Transverse colon (tissue), 4 donors: ENCODE data around the gene INPP5K. TPM values are rescaled to one million over a fixed set of nuclear protein-coding genes. Genes with fewer than 3 reads are reported as not detected.
"Not testable (repeated sequence)": the region's sequence is repeated elsewhere in the genome, so short reads cannot be mapped to it uniquely, and the experiment has no call there.

Experiments used
- DNase-seq: peaks from one replicate; pipeline ENCODE4 v3.0.0-alpha.2; 2019
- H3K27ac ChIP-seq, 4 donors: fragments of 200-600 bp; sonication (generic); 2 replicates each; pipeline ENCODE4 v1.5.1; 2016 to 2018; ENCODE audit warnings: inconsistent platforms in 4 of 4
- H3K27me3 ChIP-seq: fragments of 200-600 bp; sonication (generic); 2 replicates; pipeline ENCODE4 v1.5.1; 2017; ENCODE audit warnings: inconsistent platforms
- H3K36me3 ChIP-seq, 4 donors: fragments of 200-600 bp; sonication (generic); 2 replicates each; pipeline ENCODE4 v1.5.1; 2017 to 2019; ENCODE audit warnings: inconsistent platforms in 4 of 4
- H3K4me1 ChIP-seq, 4 donors: fragments of 200-600 bp; sonication (generic); 2 replicates each; pipeline ENCODE4 v1.5.1; 2017 to 2020; ENCODE audit warnings: inconsistent platforms in 4 of 4
- H3K4me3 ChIP-seq, 4 donors: fragments of 200-600 bp; sonication (generic); 1 replicate in 1 of 4; 2 replicates in 3 of 4; pipeline versions ENCODE4 v1.5.1 to v1.6.1; 2017 to 2019; ENCODE audit warnings: inconsistent platforms in 4 of 4
- H3K9me3 ChIP-seq, 2 donors: fragments of 200-600 bp; sonication (generic); 2 replicates each; pipeline ENCODE4 v1.5.1; 2017 to 2019; ENCODE audit warnings: inconsistent platforms in 2 of 2
- EP300 ChIP-seq: sonication (generic); formaldehyde crosslinking; IDR thresholded peaks from one replicate; pipeline ENCODE4 v1.6.1; 2017; ENCODE audit warnings: antibody characterized with exemption, low read depth
- POLR2A ChIP-seq: fragments of 450-650 bp; IDR thresholded peaks from one replicate; pipeline ENCODE4 v1.6.1; 2016; ENCODE audit warnings: antibody characterized with exemption, mild to moderate bottlenecking, moderate library complexity
- POLR2AphosphoS5 ChIP-seq, 3 donors: sonication (generic); formaldehyde crosslinking; IDR thresholded peaks; one replicate each; pipeline ENCODE4 v1.6.1; 2016; ENCODE audit warnings: antibody characterized with exemption in 3 of 3
- WGBS, 2 donors: methylation state at CpG; one replicate each; pipeline ENCODE4 v1.1.5; 2018; ENCODE audit warnings: low coverage in 1 of 2; 5-methylcytosine and 5-hydroxymethylcytosine counted together
- in situ Hi-C, 4 donors: fragments of 200-750 bp; cut with MboI; loops; one replicate each; pipeline versions ENCODE4 v1.15.0 to v1.15.1; 2017; ENCODE audit warnings: low sequenced_read_pairs in 3 of 4, low pct_ligation_motif_present in 1 of 4, low pct_unique_long_range_greater_than_20kb in 1 of 4
- intact Hi-C: fragments of 100-400 bp; cut with DNase I; formaldehyde crosslinking; loops from one replicate; pipeline ENCODE4 v1.15.1; 2023; ENCODE audit warnings: low total_unique reads
- total RNA-seq, 4 donors: library from RNA; depleted of rRNA; stranded (reverse); fragments of >200 nt; gene quantifications; one replicate each; pipeline ENCODE4 v1.1.0, GENCODE V29; 2016
- TF ChIP-seq, protein P1 (sequence below), 5 experiments: fragments of 200-600 bp in 3 of 5; fragments of 450-650 bp in 2 of 5; sonication (generic) in 3 of 5; IDR thresholded peaks; 1 replicate in 2 of 5; 2 replicates in 3 of 5; pipeline ENCODE4 v1.5.1; 2016 to 2017; ENCODE audit warnings: antibody characterized with exemption in 5 of 5, inconsistent platforms in 3 of 5, mild to moderate bottlenecking in 2 of 5, moderate library complexity in 1 of 5

INPP5K gene
- total RNA-seq, 4 donors from 2014 or later, result 10.9 to 114 (median 81.9) TPM

DNA sequence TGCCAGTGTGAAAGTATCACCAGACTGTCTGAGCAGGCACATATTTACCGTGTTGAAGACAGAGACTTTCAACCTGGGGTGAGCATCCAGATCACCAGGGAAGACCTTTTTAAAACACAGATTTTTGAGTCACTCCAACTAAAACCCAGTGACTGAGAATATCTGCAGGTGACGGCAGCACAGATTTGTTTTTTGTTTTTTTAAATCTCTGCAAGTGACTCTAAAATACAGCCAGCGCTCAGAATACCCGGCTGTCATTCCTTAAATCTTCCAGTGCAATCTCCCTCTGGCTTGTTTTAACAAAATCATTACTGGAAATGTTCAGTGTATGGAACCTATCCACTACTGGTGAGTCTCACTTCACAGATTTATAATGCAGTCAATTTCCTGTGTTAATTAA, 19.3 kb upstream of the INPP5K start:
- WGBS, 2 donors, result 53 to 76% methylated on average over 3 to 4 of the region's 4 CpGs
- Histone ChIP-seq H3K4me1 (no peaks in the 10 kb centered on the region), H3K27me3 (no peaks in the 10 kb centered on the region), H3K27ac (no peak overlapping the region), H3K36me3 (peaks cover 0 to 66% (median 22%) of the 10 kb centered on the region in 4 donors), H3K4me3 (no peak overlapping the region), H3K9me3 (no peaks in the 10 kb centered on the region)
- no peak for DNase-seq
- intact Hi-C loops, result no loop called here
- TF ChIP-seq POLR2AphosphoS5 (IDR thresholded peaks at IDR 0.05) (no peak), EP300 (no peak), POLR2A (no peak)
- TF ChIP-seq, protein P1, sequence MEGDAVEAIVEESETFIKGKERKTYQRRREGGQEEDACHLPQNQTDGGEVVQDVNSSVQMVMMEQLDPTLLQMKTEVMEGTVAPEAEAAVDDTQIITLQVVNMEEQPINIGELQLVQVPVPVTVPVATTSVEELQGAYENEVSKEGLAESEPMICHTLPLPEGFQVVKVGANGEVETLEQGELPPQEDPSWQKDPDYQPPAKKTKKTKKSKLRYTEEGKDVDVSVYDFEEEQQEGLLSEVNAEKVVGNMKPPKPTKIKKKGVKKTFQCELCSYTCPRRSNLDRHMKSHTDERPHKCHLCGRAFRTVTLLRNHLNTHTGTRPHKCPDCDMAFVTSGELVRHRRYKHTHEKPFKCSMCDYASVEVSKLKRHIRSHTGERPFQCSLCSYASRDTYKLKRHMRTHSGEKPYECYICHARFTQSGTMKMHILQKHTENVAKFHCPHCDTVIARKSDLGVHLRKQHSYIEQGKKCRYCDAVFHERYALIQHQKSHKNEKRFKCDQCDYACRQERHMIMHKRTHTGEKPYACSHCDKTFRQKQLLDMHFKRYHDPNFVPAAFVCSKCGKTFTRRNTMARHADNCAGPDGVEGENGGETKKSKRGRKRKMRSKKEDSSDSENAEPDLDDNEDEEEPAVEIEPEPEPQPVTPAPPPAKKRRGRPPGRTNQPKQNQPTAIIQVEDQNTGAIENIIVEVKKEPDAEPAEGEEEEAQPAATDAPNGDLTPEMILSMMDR (IDR thresholded peaks at IDR 0.05), result no peak
- in situ Hi-C loops, result no loop called here

- Histone ChIP-seq H3K27ac (peak overlapping the region in 1 of 4 donors; percentile 9), H3K9me3 (no peaks in the 10 kb centered on the region), H3K36me3 (peaks cover 0 to 55% (median 27%) of the 10 kb centered on the region in 4 donors), H3K27me3 (no peaks in the 10 kb centered on the region), H3K4me3 (no peak overlapping the region), H3K4me1 (no peaks in the 10 kb centered on the region)
- DNase-seq, result no peak
- no peak for TF ChIP-seq POLR2A
- TF ChIP-seq, protein P1 (IDR thresholded peaks at IDR 0.05), result no peak
- TF ChIP-seq EP300, result no peak
- no peak for TF ChIP-seq POLR2AphosphoS5 (IDR thresholded peaks at IDR 0.05)
- in situ Hi-C loops (no loop called here), intact Hi-C loops (no loop called here)
- WGBS, 2 donors, result 78 to 87% methylated on average over 10 to 24 of the region's 24 CpGs
Observed at GRCh38 chr17:1533661-1534325, 17.4 kb upstream of the INPP5K start.

DNA sequence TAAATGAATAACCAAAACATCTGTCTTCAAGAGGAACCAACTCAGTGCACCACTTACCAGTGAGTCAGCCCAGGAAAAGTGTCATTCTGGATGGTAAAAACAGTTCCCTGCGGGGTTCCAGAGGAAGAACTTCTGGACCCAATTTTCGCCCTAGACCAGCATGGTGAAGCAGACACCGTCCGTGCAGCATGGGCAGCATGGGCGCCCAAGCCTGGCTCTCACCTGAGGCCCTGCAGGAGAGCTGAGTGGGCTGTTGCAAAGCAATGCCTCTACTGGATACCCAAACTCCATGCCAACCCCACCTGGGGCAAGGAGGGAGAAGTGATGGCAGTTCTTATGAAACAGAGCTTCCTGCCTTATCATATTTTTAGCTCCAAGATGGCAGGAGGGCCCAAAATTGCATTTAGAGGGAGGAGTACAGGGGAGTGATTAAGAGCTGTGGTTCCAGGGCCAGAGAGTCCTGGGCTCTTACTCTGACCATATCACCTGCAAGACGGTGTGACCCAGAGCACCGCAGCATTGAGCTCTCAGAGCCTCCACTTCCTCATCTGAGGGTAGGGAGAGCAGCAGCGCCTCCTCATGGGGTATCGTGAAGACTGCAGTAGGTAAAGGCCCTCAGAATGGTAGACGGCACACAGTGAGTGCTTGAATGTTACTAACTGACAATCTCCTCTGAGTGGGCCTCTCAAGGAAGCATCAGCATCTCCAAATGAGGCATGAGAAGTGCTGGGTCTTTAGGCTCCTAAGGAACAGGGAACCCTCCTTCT, 16.6 kb upstream of the INPP5K start:
- Histone ChIP-seq H3K27ac (peak overlapping the region in 1 of 4 donors; percentile 9), H3K36me3 (peaks cover 0 to 47% (median 23%) of the 10 kb centered on the region in 4 donors), H3K27me3 (no peaks in the 10 kb centered on the region), H3K9me3 (no peaks in the 10 kb centered on the region), H3K4me1 (no peaks in the 10 kb centered on the region), H3K4me3 (no peak overlapping the region)
- TF ChIP-seq, protein P1 (IDR thresholded peaks at IDR 0.05), result peak in 4 of 5 experiments; percentile 14 to 24 (median 20)
- TF ChIP-seq EP300, result no peak
- no peak for TF ChIP-seq POLR2A
- no peak for DNase-seq
- in situ Hi-C loops, result no loop called here
- 82 to 95% methylated on average over 4 to 10 of the region's 10 CpGs for WGBS, 2 donors
- intact Hi-C loops, result no loop called here

- Histone ChIP-seq H3K27ac (no peak overlapping the region), H3K9me3 (no peaks in the 10 kb centered on the region), H3K4me3 (no peak overlapping the region), H3K27me3 (no peaks in the 10 kb centered on the region), H3K36me3 (peaks cover 0 to 47% (median 26%) of the 10 kb centered on the region in 4 donors), H3K4me1 (no peaks in the 10 kb centered on the region)
- WGBS, 2 donors, result 34 to 45% methylated on average over 2 of the region's 2 CpGs
- in situ Hi-C loops (no loop called here), intact Hi-C loops (no loop called here)
- TF ChIP-seq POLR2A, result no peak
- TF ChIP-seq EP300, result no peak
- TF ChIP-seq, protein P1 (IDR thresholded peaks at IDR 0.05), result no peak
- TF ChIP-seq POLR2AphosphoS5 (IDR thresholded peaks at IDR 0.05), result no peak
- DNase-seq, result no peak
Observed at GRCh38 chr17:1529863-1530262, 13.5 kb upstream of the INPP5K start.

DNA sequence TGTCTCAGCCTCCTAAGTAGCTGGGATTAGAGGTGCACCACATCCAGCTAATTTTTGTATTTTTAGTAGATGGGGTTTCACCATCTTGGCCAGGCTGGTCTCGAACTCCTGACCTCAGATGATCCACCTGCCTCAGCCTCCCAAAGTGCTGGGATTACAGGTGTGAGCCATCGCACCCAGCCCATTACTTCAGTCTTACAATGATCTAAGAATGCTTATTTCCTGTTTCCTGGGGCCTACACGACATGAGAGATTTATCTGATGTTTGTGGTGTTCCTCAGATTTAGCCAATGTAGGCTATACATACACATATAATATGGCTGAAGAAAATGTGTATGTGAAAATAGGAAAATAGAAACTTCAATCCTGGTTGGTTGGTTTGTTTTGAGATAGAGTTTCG, 10.5 kb upstream of the INPP5K start:
- H3K27ac ChIP-seq, H3K9me3 ChIP-seq, intact Hi-C loops, H3K27me3 ChIP-seq, H3K4me3 ChIP-seq, DNase-seq, H3K4me1 ChIP-seq, in situ Hi-C loops: not testable (repeated sequence)
- 40 to 83% methylated on average over 1 to 4 of the region's 4 CpGs for WGBS, 2 donors
- H3K36me3 ChIP-seq, result peaks cover 0 to 31% (median 16%) of the 10 kb centered on the region in 4 donors
